PFSK-1 (cell line): ENCODE measurements around the gene OSBPL9.

ENCODE experiments used
- FOXP2 ChIP-seq: optimal IDR thresholded peaks from 2 replicates; pipeline ENCODE3; 2011; ENCODE audit warnings: borderline replicate concordance, control low read depth, inconsistent platforms; ENCODE audit not compliant: insufficient read depth; ENCODE audit errors: extremely low read length, extremely low read depth
- POLR2AphosphoS5 ChIP-seq: IDR thresholded peaks from 2 replicates; pipeline ENCODE4 v1.6.1; 2012; ENCODE audit warnings: low read depth, mild to moderate bottlenecking, control low read depth, low read length, moderate library complexity
- REST ChIP-seq, 2 experiments: IDR thresholded peaks; 2 replicates each; pipeline versions ENCODE4 v1.6.1 to v1.8.0; 2011 to 2012; ENCODE audit warnings: low read depth in 2 of 2, low read length in 2 of 2, control low read depth in 1 of 2, inconsistent platforms in 1 of 2, mild to moderate bottlenecking in 1 of 2, moderate library complexity in 1 of 2; ENCODE audit not compliant: insufficient read depth in 1 of 2
- SIN3A ChIP-seq: IDR thresholded peaks from 2 replicates; pipeline ENCODE4 v1.6.1; 2012; ENCODE audit warnings: mild to moderate bottlenecking, low read length, moderate library complexity, borderline replicate concordance; ENCODE audit not compliant: insufficient read depth
- TAF1 ChIP-seq: IDR thresholded peaks from 2 replicates; pipeline ENCODE4 v1.6.1; 2012; ENCODE audit warnings: low read length, control low read depth, borderline replicate concordance; ENCODE audit not compliant: insufficient read depth

The OSBPL9 gene

GRCh38 chr1:51714374-51715019, 97.6 kb downstream of the OSBPL9 start:
- TF ChIP-seq REST (IDR thresholded peaks at IDR 0.05; ENCODE audit: insufficient read depth in 1 of 2, low read depth in 2 of 2, low read length in 2 of 2) (no peak), FOXP2 (no peak), POLR2AphosphoS5 (no peak), TAF1 (no peak), SIN3A (no peak)

DNA sequence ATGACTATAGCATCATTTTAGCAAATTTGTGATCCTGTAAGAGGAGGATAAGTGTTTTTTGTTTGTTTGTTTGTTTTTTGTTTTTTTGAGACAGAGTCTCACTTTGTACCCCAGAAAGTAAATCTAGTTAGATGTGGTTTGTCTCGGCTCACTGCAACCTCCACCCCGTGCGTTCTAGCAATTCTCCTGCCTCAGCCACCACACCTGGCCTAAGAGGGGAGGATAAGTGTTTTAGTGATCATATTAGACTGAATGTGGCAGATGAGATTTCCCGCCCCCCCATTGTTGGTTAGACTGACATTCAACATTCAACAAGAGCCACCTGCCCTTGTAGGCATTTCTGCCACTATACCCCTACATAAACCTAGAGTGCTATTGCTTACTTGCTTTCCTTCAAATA, 98.5 kb downstream of the OSBPL9 start:
- TF ChIP-seq FOXP2: no peak
- TF ChIP-seq TAF1: no peak
- TF ChIP-seq REST (IDR thresholded peaks at IDR 0.05; ENCODE audit: insufficient read depth in 1 of 2, low read depth in 2 of 2, low read length in 2 of 2): no peak
- no peak for TF ChIP-seq POLR2AphosphoS5
- no peak for TF ChIP-seq SIN3A

DNA sequence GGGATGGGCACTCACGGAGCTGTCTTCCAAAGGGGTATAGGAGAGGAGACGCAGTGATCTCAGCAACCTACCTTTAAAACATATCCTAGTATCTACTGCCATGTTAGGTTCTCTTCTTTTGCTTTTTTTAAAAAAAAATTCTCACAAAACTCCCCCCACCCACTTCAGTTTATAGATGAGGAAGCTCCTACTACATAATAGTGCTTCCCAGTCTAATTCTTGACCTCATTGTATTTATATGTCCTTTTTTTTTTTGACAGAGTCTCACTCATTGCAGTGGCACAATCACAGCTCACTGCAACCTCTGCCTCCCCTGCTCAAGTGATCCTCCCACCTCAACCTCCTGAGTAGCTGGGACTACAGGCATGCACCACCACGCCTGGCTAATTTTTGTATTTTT, 99.9 kb downstream of the OSBPL9 start:
- no peak for TF ChIP-seq SIN3A
- no peak for TF ChIP-seq REST (IDR thresholded peaks at IDR 0.05; ENCODE audit: insufficient read depth in 1 of 2, low read depth in 2 of 2, low read length in 2 of 2)
- TF ChIP-seq POLR2AphosphoS5: no peak
- TF ChIP-seq TAF1: no peak
- TF ChIP-seq FOXP2: no peak

- no peak for TF ChIP-seq FOXP2
- TF ChIP-seq POLR2AphosphoS5: no peak
- TF ChIP-seq REST (IDR thresholded peaks at IDR 0.05; ENCODE audit: insufficient read depth in 1 of 2, low read depth in 2 of 2, low read length in 2 of 2): no peak
- no peak for TF ChIP-seq TAF1
- TF ChIP-seq SIN3A: no peak
These were observed 101.0 kb downstream of the OSBPL9 start for GRCh38 chr1:51717842-51718241.

DNA sequence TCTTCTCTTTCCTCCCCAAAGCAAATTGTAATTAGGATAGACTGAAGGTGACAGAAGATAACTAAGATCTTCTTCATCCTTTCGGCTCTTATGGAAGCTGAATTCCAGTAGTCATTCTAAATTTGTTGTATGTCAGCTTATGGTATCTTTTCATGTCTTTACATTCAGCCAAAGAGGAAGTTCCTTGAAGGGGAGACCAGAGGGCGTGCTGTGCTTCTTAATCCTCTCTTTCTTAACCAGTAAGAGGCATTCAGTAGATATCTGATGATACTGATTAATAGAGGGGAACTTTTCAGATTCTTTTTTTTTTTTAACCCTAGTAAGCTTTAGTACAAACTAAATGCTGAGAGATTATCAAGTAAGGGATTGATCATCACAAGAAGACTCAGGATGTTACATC, 102.3 kb downstream of the OSBPL9 start:
- TF ChIP-seq SIN3A (no peak), FOXP2 (no peak), REST (IDR thresholded peaks at IDR 0.05; ENCODE audit: insufficient read depth in 1 of 2, low read depth in 2 of 2, low read length in 2 of 2) (no peak), POLR2AphosphoS5 (no peak), TAF1 (no peak)
